Thymus (tissue), 11 donors: ENCODE results near the gene DCC. TPM values are rescaled to one million over a fixed set of nuclear protein-coding genes. Genes with fewer than 3 reads are reported as not detected.

ENCODE experiments used
- DNase-seq, 9 donors: peaks; one replicate each; pipeline ENCODE4 v3.0.0-alpha.2; 2013; ENCODE audit warnings: low spot score in 9 of 9, low read depth in 6 of 9, missing footprints in 1 of 9
- H3K27ac ChIP-seq, 2 donors: one replicate each; pipeline ENCODE4 v1.5.1; 2013; ENCODE audit warnings: control low read depth in 1 of 2, low read depth in 1 of 2, low read length in 1 of 2, mild to moderate bottlenecking in 1 of 2, moderate library complexity in 1 of 2
- H3K27me3 ChIP-seq, 2 donors: one replicate each; pipeline ENCODE4 v1.5.1; 2013; ENCODE audit warnings: low read length in 1 of 2; ENCODE audit not compliant: control insufficient read depth in 2 of 2, insufficient read depth in 1 of 2
- H3K36me3 ChIP-seq, 2 donors: one replicate each; pipeline ENCODE4 v1.5.1; 2013; ENCODE audit warnings: low read length in 1 of 2, mild to moderate bottlenecking in 1 of 2, moderate library complexity in 1 of 2; ENCODE audit not compliant: control insufficient read depth in 2 of 2, insufficient read depth in 2 of 2
- H3K4me1 ChIP-seq, 2 donors: one replicate each; pipeline ENCODE4 v1.5.1; 2013; ENCODE audit warnings: low read length in 2 of 2; ENCODE audit not compliant: control insufficient read depth in 2 of 2, insufficient read depth in 2 of 2
- H3K4me3 ChIP-seq, 2 donors: one replicate each; pipeline ENCODE4 v1.5.1; 2013; ENCODE audit warnings: low read length in 2 of 2, control low read depth in 1 of 2, mild to moderate bottlenecking in 1 of 2
- H3K9me3 ChIP-seq, 2 donors: one replicate each; pipeline ENCODE4 v1.5.1; 2013; ENCODE audit warnings: low read length in 1 of 2, mild to moderate bottlenecking in 1 of 2; ENCODE audit not compliant: control insufficient read depth in 2 of 2, insufficient read depth in 1 of 2
- WGBS: extraction: QIAGEN DNeasy Blood & Tissue Kit; methylation state at CpG from one replicate; pipeline ENCODE4 v1.1.7; 2013; 5-methylcytosine and 5-hydroxymethylcytosine counted together
- polyA plus RNA-seq: library from polyadenylated mRNA; stranded (reverse); fragments of 200-250 nt; gene quantifications from one replicate; pipeline ENCODE4 v1.2.3, GENCODE V29; 2013
- total RNA-seq: library from RNA; stranded (reverse); fragments of 120-200 nt; gene quantifications from one replicate; pipeline ENCODE4 v1.2.4, GENCODE V29; 2013
- donor health status: healthy.

DCC gene
- total and polyA plus RNA-seq, 2 donors: 0.68 to 7.6 TPM

- 91% methylated on average over 1 of the region's 1 CpG for WGBS
- Histone ChIP-seq H3K36me3 (no peaks in the 10 kb centered on the region), H3K4me3 (no peak overlapping the region), H3K4me1 (no peaks in the 10 kb centered on the region), H3K9me3 (peaks cover 0 to 3% of the 10 kb centered on the region in 2 donors), H3K27ac (no peak overlapping the region), H3K27me3 (no peaks in the 10 kb centered on the region)
- no peak for DNase-seq
Observed at GRCh38 chr18:52822160-52822559, 482.2 kb downstream of the DCC start.

- Histone ChIP-seq H3K4me1 (no peaks in the 10 kb centered on the region), H3K27ac (no peak overlapping the region), H3K4me3 (no peak overlapping the region), H3K36me3 (no peaks in the 10 kb centered on the region), H3K27me3 (no peaks in the 10 kb centered on the region), H3K9me3 (no peaks in the 10 kb centered on the region)
- DNase-seq: no peak
- WGBS: 86% methylated on average over 3 of the region's 3 CpGs
Observed at GRCh38 chr18:52824126-52824525, 484.1 kb downstream of the DCC start.

- H3K9me3 ChIP-seq: no peaks in the 10 kb centered on the region
- no peaks in the 10 kb centered on the region for H3K36me3 ChIP-seq
- no peak for DNase-seq
- WGBS: 78% methylated on average over 3 of the region's 3 CpGs
- no peak overlapping the region for H3K4me3 ChIP-seq
- no peaks in the 10 kb centered on the region for H3K4me1 ChIP-seq
- H3K27me3 ChIP-seq: no peaks in the 10 kb centered on the region
- no peak overlapping the region for H3K27ac ChIP-seq
Observed at GRCh38 chr18:52826994-52827393, 487.0 kb downstream of the DCC start.

- no peak overlapping the region for H3K4me3 ChIP-seq
- H3K36me3 ChIP-seq: no peaks in the 10 kb centered on the region
- H3K9me3 ChIP-seq: no peaks in the 10 kb centered on the region
- no peaks in the 10 kb centered on the region for H3K4me1 ChIP-seq
- no peak overlapping the region for H3K27ac ChIP-seq
- DNase-seq: no peak
- H3K27me3 ChIP-seq: no peaks in the 10 kb centered on the region
Observed at GRCh38 chr18:52829320-52829719, 489.3 kb downstream of the DCC start.

- no peaks in the 10 kb centered on the region for H3K4me1 ChIP-seq
- no peaks in the 10 kb centered on the region for H3K27me3 ChIP-seq
- no peaks in the 10 kb centered on the region for H3K36me3 ChIP-seq
- DNase-seq: no peak
- H3K27ac ChIP-seq: no peak overlapping the region
- 94% methylated on average over 4 of the region's 4 CpGs for WGBS
- H3K9me3 ChIP-seq: no peaks in the 10 kb centered on the region
- H3K4me3 ChIP-seq: no peak overlapping the region
Observed at GRCh38 chr18:52829876-52830405, 489.9 kb downstream of the DCC start.

- Histone ChIP-seq H3K9me3 (no peaks in the 10 kb centered on the region), H3K4me1 (no peaks in the 10 kb centered on the region), H3K36me3 (no peaks in the 10 kb centered on the region), H3K4me3 (no peak overlapping the region), H3K27me3 (no peaks in the 10 kb centered on the region), H3K27ac (no peak overlapping the region)
- DNase-seq: no peak
Observed at GRCh38 chr18:52844323-52844722, 504.3 kb downstream of the DCC start.

GRCh38 chr18:52845036-52845435 lies 505.0 kb downstream of the DCC start:
- DNase-seq: no peak
- WGBS: 83% methylated on average over 2 of the region's 2 CpGs
- no peaks in the 10 kb centered on the region for H3K27me3 ChIP-seq
- no peak overlapping the region for H3K4me3 ChIP-seq
- H3K9me3 ChIP-seq: no peaks in the 10 kb centered on the region
- no peak overlapping the region for H3K27ac ChIP-seq
- no peaks in the 10 kb centered on the region for H3K36me3 ChIP-seq
- no peaks in the 10 kb centered on the region for H3K4me1 ChIP-seq

GRCh38 chr18:52850031-52850560 lies 510.1 kb downstream of the DCC start:
- DNase-seq: no peak
- WGBS: 89% methylated on average over 6 of the region's 6 CpGs

GRCh38 chr18:52861558-52861957 lies 521.6 kb downstream of the DCC start:
- Histone ChIP-seq H3K4me1 (no peaks in the 10 kb centered on the region), H3K27ac (no peak overlapping the region), H3K36me3 (no peaks in the 10 kb centered on the region), H3K9me3 (no peaks in the 10 kb centered on the region), H3K27me3 (no peaks in the 10 kb centered on the region), H3K4me3 (no peak overlapping the region)
- DNase-seq: no peak
- WGBS: 72% methylated on average over 3 of the region's 3 CpGs

More at GRCh38 chr18:52850031-52850560, 510.1 kb downstream of the DCC start:
- no peak overlapping the region for H3K4me3 ChIP-seq
- H3K27me3 ChIP-seq: no peaks in the 10 kb centered on the region
- H3K27ac ChIP-seq: no peak overlapping the region
- no peaks in the 10 kb centered on the region for H3K9me3 ChIP-seq
- no peaks in the 10 kb centered on the region for H3K4me1 ChIP-seq
- no peaks in the 10 kb centered on the region for H3K36me3 ChIP-seq
